Mucosa of stomach (tissue), 1 donor: ENCODE results near the gene ELAVL2.

Experiments used
- H3K27me3 ChIP-seq: one replicate; pipeline ENCODE4 v1.7.0; 2013; ENCODE audit warnings: mild to moderate bottlenecking, low read length; ENCODE audit not compliant: control insufficient read depth, insufficient read depth
- H3K36me3 ChIP-seq: one replicate; pipeline ENCODE4 v1.7.0; 2013; ENCODE audit warnings: low read length; ENCODE audit not compliant: control insufficient read depth, insufficient read depth
- H3K4me1 ChIP-seq: one replicate; pipeline ENCODE4 v1.7.0; 2013; ENCODE audit warnings: mild to moderate bottlenecking, low read length; ENCODE audit not compliant: control insufficient read depth, insufficient read depth
- H3K4me3 ChIP-seq: one replicate; pipeline ENCODE4 v1.7.0; 2013; ENCODE audit warnings: low read length
- H3K9ac ChIP-seq: one replicate; pipeline ENCODE4 v1.7.0; 2013; ENCODE audit warnings: mild to moderate bottlenecking, low read length, moderate library complexity
- H3K9me3 ChIP-seq: one replicate; pipeline ENCODE4 v1.7.0; 2013; ENCODE audit warnings: mild to moderate bottlenecking, low read length, moderate library complexity; ENCODE audit not compliant: control insufficient read depth
- donor health status: Pancreatic carcinoma.

Gene ELAVL2

DNA sequence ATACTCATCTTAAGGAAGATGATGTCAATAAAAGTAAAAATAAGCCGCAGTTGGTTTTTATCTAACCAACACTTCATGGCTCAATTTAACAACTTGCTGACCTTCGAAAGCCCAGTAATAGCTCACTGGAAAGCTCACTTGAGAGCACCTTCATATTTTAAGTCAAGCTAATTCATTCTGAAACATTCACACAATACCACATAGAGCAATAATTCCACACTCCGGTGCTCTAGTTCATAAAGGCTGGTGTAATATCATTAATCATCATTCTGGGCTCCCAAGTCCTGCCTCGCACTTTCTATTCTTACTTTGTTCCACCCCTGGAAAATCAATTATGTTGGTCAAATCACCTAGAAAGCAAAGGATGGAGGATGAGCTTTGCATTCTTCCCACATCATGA, 74.4 kb downstream of the ELAVL2 start:
- no peaks in the 10 kb centered on the region for H3K36me3 ChIP-seq

DNA sequence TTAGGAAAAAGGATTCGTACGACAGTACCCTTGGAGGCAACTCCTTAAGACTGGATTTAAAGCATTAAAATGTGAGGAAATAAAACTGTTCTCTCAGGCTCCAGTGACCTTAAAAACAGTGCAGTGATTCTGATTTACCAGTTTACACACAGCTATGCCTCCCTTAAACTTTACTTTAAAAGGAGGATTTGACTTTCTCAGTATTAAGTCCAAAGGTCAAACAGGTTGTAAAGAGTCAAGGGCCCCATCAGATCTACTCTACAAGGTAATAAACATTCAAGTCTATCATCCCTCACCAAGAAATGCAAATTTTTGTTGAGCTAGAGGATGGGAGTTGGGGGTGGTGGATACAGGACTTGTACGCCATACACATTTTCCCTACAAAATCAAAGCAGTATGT, 75.2 kb downstream of the ELAVL2 start:
- no peaks in the 10 kb centered on the region for H3K27me3 ChIP-seq
- no peak overlapping the region for H3K9ac ChIP-seq
- H3K4me1 ChIP-seq: no peaks in the 10 kb centered on the region
- H3K9me3 ChIP-seq: no peaks in the 10 kb centered on the region
- H3K36me3 ChIP-seq: no peaks in the 10 kb centered on the region
- H3K4me3 ChIP-seq: no peak overlapping the region

More for the DNA sequence above, 74.4 kb downstream of the ELAVL2 start:
- no peak overlapping the region for H3K4me3 ChIP-seq
- no peak overlapping the region for H3K9ac ChIP-seq
- H3K27me3 ChIP-seq: no peaks in the 10 kb centered on the region
- no peaks in the 10 kb centered on the region for H3K4me1 ChIP-seq
- no peaks in the 10 kb centered on the region for H3K9me3 ChIP-seq

DNA sequence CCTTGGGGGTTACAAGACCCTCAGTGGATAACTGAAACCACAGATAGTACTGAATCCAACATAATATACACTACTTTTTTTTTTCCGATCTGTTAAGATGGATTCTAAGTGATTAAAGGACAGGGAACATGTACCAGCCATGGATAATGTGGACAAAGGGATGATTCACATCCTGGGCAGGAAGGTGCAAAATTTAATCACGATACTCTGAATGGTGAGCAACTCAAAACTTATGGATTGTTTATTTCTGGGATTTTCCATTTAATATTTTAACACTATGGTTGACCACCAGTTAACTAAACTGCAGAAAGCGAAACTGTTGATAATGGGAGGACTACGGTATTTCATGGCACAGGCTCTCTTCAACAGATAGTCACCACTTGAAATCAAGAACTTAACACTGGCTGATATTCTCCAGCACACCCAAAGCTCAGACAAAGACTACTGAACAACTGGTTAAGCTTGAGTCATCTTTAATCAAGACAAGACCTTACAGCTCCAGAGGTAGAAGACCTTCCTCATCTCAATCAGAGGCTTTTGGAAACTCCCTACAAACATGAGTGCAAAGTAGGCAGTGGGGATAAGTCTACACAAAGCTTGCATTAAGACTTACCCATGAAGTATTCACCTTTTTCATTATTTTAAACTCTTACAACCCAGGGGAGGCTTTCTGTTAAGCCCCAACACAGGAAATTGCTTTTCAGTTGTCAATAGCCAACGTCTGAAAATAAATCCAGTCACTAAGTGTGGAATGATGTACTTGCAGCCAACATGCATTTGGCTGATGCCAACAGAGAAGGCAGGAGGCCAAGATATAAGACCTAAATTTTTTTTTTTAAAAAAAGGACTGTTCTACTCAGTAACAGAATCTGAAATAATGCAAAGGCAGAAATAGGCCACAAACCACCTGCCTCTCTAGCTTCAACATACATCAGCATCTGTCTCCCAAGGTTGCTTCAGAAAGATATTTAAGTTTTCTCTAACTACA, 78.7 kb downstream of the ELAVL2 start:
- Histone ChIP-seq H3K27me3 (no peaks in the 10 kb centered on the region), H3K36me3 (no peaks in the 10 kb centered on the region), H3K9ac (no peak overlapping the region), H3K4me3 (no peak overlapping the region), H3K9me3 (no peaks in the 10 kb centered on the region), H3K4me1 (no peaks in the 10 kb centered on the region)

DNA sequence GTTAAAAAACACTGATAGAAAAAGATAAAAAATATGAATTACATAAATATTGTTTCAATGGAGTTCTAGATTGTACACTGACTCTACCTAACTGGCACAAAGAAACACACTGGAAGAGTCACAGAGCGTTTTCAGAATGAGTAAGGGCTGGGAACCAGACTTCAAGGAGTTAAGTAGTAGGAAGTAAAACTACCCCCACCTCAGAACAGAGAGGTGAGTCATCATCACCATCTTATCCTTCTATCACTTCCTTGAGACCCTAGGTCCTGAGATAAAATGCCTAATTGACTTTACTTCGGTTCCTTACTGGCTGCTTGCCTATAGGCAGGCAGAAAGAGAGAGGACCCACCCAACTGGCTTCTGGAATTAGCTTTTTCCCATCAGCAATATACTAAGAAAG, 79.7 kb downstream of the ELAVL2 start:
- Histone ChIP-seq H3K27me3 (no peaks in the 10 kb centered on the region), H3K4me1 (no peaks in the 10 kb centered on the region), H3K9me3 (no peaks in the 10 kb centered on the region), H3K4me3 (no peak overlapping the region), H3K9ac (no peak overlapping the region), H3K36me3 (no peaks in the 10 kb centered on the region)

DNA sequence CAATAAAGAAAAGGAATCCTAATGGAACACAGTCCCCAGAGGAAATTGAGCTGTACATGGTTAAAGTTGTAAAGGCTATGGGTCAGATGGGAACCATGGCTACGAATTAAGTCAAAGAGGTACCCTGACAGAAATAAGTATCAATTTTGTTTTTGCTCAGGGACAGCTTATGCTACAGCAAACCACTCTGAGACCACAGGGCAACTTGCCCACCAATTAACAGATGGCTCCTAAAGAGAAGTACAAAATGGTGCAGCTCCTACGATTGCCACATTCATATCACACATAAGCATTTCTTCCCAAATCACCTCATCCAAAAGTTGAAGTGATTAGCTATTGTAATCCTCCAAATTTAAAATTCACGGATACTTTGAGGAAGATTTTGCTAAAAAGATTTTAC, 83.0 kb downstream of the ELAVL2 start:
- H3K36me3 ChIP-seq: no peaks in the 10 kb centered on the region
- no peak overlapping the region for H3K9ac ChIP-seq
- no peak overlapping the region for H3K4me3 ChIP-seq
- no peaks in the 10 kb centered on the region for H3K9me3 ChIP-seq
- H3K27me3 ChIP-seq: no peaks in the 10 kb centered on the region
- no peaks in the 10 kb centered on the region for H3K4me1 ChIP-seq

DNA sequence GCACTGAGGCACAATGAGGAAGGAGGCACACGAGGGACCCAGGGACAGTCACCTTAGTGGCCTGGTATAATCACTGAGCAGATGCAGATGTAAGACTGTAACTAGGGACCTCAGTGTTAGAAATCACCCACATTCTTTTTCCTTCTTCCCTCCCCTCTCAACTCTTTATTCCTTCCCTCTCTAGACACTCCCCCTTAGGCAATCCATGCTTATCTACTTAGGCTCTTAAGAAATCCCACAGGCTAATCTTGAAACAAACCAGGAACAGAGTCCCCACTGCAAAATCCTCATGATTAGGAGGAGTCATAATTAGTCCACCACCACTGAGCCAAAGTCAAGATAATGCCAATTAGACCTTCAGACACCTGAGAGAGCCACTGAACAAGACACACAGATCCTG, 84.7 kb downstream of the ELAVL2 start:
- H3K4me1 ChIP-seq: no peaks in the 10 kb centered on the region
- H3K27me3 ChIP-seq: no peaks in the 10 kb centered on the region
- no peak overlapping the region for H3K4me3 ChIP-seq
- no peaks in the 10 kb centered on the region for H3K9me3 ChIP-seq
- no peak overlapping the region for H3K9ac ChIP-seq
- no peaks in the 10 kb centered on the region for H3K36me3 ChIP-seq

DNA sequence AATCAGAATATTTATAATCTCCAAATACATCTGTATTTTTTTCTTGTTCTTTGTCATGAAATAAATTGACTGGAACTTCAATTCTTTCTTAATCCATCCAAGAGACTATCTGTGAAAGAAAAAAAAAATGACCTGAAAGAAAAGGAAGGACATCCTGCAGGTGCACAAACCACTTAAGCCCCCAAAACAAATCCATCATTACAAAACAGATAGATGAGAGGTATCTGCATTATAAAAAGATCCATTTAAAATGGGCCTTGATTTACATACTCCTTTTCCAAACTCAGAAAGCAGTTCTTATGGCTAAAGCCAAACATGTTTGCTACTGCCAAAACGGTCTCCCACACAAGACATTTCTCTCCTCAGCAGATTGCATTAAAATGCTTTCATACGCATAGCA, 85.5 kb downstream of the ELAVL2 start:
- Histone ChIP-seq H3K4me1 (no peaks in the 10 kb centered on the region), H3K9ac (no peak overlapping the region), H3K36me3 (no peaks in the 10 kb centered on the region), H3K4me3 (no peak overlapping the region), H3K9me3 (no peaks in the 10 kb centered on the region), H3K27me3 (no peaks in the 10 kb centered on the region)

DNA sequence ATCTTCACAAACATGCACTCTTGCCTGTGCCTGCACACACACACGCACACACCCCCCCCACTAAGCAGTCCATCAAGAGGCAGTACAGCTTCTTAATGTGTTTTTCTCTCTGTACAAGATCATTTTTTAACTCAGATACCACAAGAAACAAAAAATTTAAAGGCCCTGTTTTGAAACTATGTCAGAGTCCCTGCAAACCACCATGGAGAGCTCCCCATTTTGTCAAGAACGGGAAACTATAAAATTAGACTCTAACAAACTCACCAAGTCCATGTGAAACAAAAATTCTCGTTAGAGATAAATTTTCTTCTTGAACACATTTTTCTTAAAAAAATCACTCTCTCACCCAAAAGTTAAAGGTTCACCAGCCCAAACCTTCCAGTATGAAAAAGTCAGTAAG, 86.3 kb downstream of the ELAVL2 start:
- no peaks in the 10 kb centered on the region for H3K36me3 ChIP-seq
- no peak overlapping the region for H3K9ac ChIP-seq
- H3K4me3 ChIP-seq: no peak overlapping the region
- no peaks in the 10 kb centered on the region for H3K27me3 ChIP-seq
- H3K4me1 ChIP-seq: no peaks in the 10 kb centered on the region
- H3K9me3 ChIP-seq: no peaks in the 10 kb centered on the region

DNA sequence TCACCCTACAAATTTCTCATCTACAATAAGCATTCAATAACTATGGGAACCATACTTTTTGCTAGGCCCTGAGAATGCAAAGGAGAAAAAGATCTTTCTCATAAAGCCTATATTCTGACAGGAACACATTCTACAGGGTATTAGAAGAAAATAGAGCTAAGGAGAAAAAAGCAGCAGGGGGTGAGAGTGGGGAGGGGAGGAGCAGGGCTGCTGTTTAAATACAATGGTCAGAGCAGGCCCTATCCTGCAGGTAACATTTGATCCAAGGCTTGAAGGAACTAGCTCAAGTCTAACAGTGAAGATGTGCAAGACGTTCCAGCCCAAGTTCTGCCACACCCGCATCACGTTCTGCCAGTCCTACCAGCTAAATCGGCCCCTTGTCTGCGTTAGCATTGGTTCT, 89.7 kb downstream of the ELAVL2 start:
- H3K9me3 ChIP-seq: no peaks in the 10 kb centered on the region
- no peaks in the 10 kb centered on the region for H3K36me3 ChIP-seq
- H3K27me3 ChIP-seq: no peaks in the 10 kb centered on the region
- no peaks in the 10 kb centered on the region for H3K4me1 ChIP-seq
- no peak overlapping the region for H3K9ac ChIP-seq
- no peak overlapping the region for H3K4me3 ChIP-seq

DNA sequence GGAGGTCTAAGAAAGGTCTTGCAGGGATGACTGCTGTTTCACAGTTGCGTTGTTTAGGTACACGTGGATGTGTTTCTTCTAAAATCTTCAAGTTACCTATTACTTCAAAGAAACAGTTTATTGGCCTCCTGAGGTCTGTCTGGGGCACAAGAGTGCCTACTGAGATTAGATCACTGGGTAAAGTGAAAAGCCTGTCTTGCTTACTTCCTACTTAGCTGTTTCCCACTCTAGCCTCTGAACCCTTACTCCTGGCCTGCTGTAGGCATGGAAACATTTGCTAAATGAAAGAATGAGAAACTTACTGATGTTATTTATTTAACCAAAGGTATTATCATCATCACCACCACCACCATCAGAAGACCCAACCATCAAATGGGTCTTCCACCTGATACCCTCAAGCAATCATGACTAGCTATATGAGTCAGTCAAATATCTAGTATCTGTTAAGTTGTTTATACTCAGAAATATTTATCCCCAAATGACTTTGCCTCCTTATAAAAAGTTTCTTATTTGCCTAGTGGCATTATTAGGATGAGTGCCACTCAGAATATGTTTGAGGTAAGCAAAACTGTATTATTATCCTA, 92.5 kb downstream of the ELAVL2 start:
- no peaks in the 10 kb centered on the region for H3K36me3 ChIP-seq
- H3K9ac ChIP-seq: no peak overlapping the region
- H3K4me3 ChIP-seq: no peak overlapping the region
- H3K27me3 ChIP-seq: no peaks in the 10 kb centered on the region
- H3K9me3 ChIP-seq: no peaks in the 10 kb centered on the region
- H3K4me1 ChIP-seq: no peaks in the 10 kb centered on the region

DNA sequence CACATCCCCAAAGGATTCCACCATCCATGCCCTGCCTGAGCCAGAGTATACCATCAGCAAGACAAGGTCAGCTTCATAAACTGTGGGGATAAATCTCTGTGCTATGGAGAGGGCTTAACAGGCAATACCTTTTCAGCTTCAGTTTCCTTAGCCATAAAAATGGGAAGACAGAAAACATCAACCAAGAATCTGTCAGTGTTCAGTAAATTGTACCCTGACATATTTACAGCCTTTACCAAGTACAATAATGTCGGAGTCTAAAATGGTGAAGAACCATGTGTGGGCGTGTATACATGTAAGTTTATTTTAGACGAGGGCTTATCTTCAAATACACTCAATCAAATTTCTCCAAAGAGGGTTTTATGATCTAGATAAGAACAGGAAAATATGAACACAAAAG, 94.7 kb downstream of the ELAVL2 start:
- H3K4me3 ChIP-seq: no peak overlapping the region
- no peak overlapping the region for H3K9ac ChIP-seq
- H3K4me1 ChIP-seq: no peaks in the 10 kb centered on the region
- no peaks in the 10 kb centered on the region for H3K9me3 ChIP-seq
- no peaks in the 10 kb centered on the region for H3K27me3 ChIP-seq
- H3K36me3 ChIP-seq: no peaks in the 10 kb centered on the region

DNA sequence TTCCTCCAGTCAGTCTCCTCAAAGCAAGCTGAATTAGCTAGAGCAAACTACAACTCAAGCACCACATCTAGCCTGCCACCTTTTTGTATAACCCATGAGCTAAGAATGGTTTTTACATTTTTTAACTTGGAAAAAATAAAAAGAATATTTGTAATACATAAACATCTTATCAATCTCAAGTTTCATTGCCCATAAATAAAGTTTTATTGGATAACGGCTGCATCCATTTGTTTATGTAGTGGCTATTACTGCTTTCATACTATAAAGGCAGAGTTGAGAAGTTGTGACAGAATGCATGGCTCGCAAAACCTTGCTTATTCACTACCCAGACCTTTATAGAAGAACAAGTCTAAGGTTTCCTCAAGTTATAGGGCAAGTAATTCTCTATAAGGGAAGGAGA, 95.7 kb downstream of the ELAVL2 start:
- Histone ChIP-seq H3K36me3 (no peaks in the 10 kb centered on the region), H3K9me3 (no peaks in the 10 kb centered on the region), H3K4me1 (no peaks in the 10 kb centered on the region), H3K27me3 (no peaks in the 10 kb centered on the region), H3K9ac (no peak overlapping the region), H3K4me3 (no peak overlapping the region)
